HL-60 (cell line): ENCODE measurements around the gene ARL13B.

Source experiments
- DNase-seq, 2 experiments: peaks; one replicate each; pipeline ENCODE4 v3.0.0-alpha.2; 2010 to 2020; ENCODE audit warnings: low read depth in 1 of 2, low spot score in 1 of 2
- H3K27ac ChIP-seq: fragments of 250-450 bp; sonication (Bioruptor Pico); replicated peaks from 2 replicates; pipeline ENCODE4 v1.5.1; 2020; ENCODE audit warnings: mild to moderate bottlenecking, moderate library complexity
- H3K27me3 ChIP-seq: fragments of 250-450 bp; sonication (Bioruptor Pico); 2 replicates; pipeline ENCODE4 v1.5.1; 2021; ENCODE audit warnings: mild to moderate bottlenecking, moderate library complexity; ENCODE audit not compliant: insufficient read depth, poor library complexity, severe bottlenecking
- H3K4me3 ChIP-seq: replicated peaks from 2 replicates; pipeline ENCODE4 v1.5.1; 2011; ENCODE audit warnings: mild to moderate bottlenecking, control low read depth, low read length; ENCODE audit not compliant: insufficient read depth
- GABPA ChIP-seq: IDR thresholded peaks from 2 replicates; pipeline ENCODE4 v1.6.1; 2012; ENCODE audit warnings: low read depth
- POLR2AphosphoS5 ChIP-seq: IDR thresholded peaks from 2 replicates; pipeline ENCODE4 v1.6.1; 2012; ENCODE audit warnings: low read depth
- REST ChIP-seq: IDR thresholded peaks from 2 replicates; pipeline ENCODE4 v1.6.1; 2012; ENCODE audit warnings: low read depth; ENCODE audit not compliant: insufficient replicate concordance
- SPI1 ChIP-seq: IDR thresholded peaks from 2 replicates; pipeline ENCODE4 v1.6.1; 2012; ENCODE audit warnings: low read depth, mild to moderate bottlenecking, borderline replicate concordance
- TF ChIP-seq, protein P1 (sequence below): IDR thresholded peaks from one replicate; pipeline ENCODE4 v1.5.1; 2011; ENCODE audit warnings: low read length, control low read depth, inconsistent platforms; ENCODE audit not compliant: insufficient read depth

ARL13B gene

DNA sequence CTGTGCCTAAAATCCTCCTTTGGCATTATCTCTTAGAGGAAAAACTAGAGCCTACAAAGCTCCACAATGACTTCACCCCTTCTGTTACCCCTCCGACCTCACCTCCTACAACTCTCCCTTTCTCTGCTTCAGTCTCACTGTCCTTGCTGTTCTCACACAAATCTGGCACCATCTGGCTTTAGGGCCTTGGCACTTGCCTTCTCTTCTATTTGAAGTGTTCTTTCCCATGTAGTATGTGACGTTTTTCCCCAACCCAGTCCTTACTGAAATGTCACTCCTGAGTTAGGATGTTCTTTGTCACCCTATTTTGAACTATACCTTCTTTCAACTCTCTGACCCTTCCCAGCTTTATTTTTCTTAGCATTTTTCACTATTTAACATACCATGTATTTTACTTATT lies 39.7 kb downstream of the ARL13B start:
- no peak overlapping the region for H3K4me3 ChIP-seq
- H3K27ac ChIP-seq = no peak overlapping the region
- no peaks in the 10 kb centered on the region for H3K27me3 ChIP-seq
- no peak for TF ChIP-seq REST
- no peak for TF ChIP-seq GABPA
- TF ChIP-seq SPI1 = no peak
- no peak for TF ChIP-seq POLR2AphosphoS5
- TF ChIP-seq, protein P1, sequence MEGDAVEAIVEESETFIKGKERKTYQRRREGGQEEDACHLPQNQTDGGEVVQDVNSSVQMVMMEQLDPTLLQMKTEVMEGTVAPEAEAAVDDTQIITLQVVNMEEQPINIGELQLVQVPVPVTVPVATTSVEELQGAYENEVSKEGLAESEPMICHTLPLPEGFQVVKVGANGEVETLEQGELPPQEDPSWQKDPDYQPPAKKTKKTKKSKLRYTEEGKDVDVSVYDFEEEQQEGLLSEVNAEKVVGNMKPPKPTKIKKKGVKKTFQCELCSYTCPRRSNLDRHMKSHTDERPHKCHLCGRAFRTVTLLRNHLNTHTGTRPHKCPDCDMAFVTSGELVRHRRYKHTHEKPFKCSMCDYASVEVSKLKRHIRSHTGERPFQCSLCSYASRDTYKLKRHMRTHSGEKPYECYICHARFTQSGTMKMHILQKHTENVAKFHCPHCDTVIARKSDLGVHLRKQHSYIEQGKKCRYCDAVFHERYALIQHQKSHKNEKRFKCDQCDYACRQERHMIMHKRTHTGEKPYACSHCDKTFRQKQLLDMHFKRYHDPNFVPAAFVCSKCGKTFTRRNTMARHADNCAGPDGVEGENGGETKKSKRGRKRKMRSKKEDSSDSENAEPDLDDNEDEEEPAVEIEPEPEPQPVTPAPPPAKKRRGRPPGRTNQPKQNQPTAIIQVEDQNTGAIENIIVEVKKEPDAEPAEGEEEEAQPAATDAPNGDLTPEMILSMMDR = no peak
- no peak for DNase-seq

DNA sequence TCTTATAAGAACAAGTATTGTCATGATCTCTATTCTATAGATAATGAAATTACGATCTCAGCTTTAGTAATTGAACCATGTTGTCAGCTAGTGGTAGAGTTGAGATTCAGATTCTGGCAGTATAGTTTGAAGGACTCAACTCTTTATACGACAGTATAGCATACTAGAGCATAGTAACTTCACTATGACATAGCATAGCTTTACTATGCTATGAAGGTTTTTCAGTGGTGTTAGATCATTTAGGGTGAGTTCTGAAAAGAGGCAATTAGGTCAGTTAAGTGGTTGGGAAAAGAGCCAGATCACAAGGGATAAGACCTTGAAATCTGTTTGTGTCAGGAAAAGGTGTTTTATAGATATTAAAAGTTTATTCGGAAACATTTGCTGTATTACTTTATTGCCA lies 40.3 kb downstream of the ARL13B start:
- no peak for TF ChIP-seq POLR2AphosphoS5
- no peak for TF ChIP-seq REST
- TF ChIP-seq, protein P1 = no peak
- no peak for TF ChIP-seq GABPA
- no peak for TF ChIP-seq SPI1
- no peak overlapping the region for H3K4me3 ChIP-seq
- H3K27ac ChIP-seq = no peak overlapping the region
- H3K27me3 ChIP-seq = no peaks in the 10 kb centered on the region
- DNase-seq = no peak

- TF ChIP-seq SPI1 (no peak), GABPA (no peak), REST (no peak), POLR2AphosphoS5 (no peak)
- TF ChIP-seq, protein P1 = no peak
- H3K27me3 ChIP-seq = no peaks in the 10 kb centered on the region
- DNase-seq = no peak
- no peak overlapping the region for H3K27ac ChIP-seq
- no peak overlapping the region for H3K4me3 ChIP-seq
Observed at GRCh38 chr3:94024385-94024784, 44.4 kb downstream of the ARL13B start.
